Esophagus muscularis mucosa (tissue), 3 donors: ENCODE results near the gene SUDS3.

Source experiments
- POLR2A ChIP-seq: fragments of 450-650 bp; IDR thresholded peaks from one replicate; pipeline ENCODE4 v1.6.1; 2017; ENCODE audit warnings: antibody characterized with exemption, moderate library complexity, mild to moderate bottlenecking, low read depth
- TF ChIP-seq, protein P1 (sequence below), 3 experiments: fragments of 200-600 bp in 2 of 3; fragments of 450-650 bp in 1 of 3; sonication (generic) in 2 of 3; IDR thresholded peaks; one replicate each; pipeline ENCODE4 v1.5.1; 2017 to 2019; ENCODE audit warnings: antibody characterized with exemption in 3 of 3, mild to moderate bottlenecking in 2 of 3, moderate library complexity in 1 of 3

- TF ChIP-seq, protein P1, sequence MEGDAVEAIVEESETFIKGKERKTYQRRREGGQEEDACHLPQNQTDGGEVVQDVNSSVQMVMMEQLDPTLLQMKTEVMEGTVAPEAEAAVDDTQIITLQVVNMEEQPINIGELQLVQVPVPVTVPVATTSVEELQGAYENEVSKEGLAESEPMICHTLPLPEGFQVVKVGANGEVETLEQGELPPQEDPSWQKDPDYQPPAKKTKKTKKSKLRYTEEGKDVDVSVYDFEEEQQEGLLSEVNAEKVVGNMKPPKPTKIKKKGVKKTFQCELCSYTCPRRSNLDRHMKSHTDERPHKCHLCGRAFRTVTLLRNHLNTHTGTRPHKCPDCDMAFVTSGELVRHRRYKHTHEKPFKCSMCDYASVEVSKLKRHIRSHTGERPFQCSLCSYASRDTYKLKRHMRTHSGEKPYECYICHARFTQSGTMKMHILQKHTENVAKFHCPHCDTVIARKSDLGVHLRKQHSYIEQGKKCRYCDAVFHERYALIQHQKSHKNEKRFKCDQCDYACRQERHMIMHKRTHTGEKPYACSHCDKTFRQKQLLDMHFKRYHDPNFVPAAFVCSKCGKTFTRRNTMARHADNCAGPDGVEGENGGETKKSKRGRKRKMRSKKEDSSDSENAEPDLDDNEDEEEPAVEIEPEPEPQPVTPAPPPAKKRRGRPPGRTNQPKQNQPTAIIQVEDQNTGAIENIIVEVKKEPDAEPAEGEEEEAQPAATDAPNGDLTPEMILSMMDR (IDR thresholded peaks at IDR 0.05), result no peak
- no peak for TF ChIP-seq POLR2A
Observed at GRCh38 chr12:118327391-118327790, 49.0 kb upstream of the SUDS3 start.
